GM12878 (cell line): ENCODE measurements around the gene PTGS1. TPM values are rescaled to one million over a fixed set of nuclear protein-coding genes. Genes with fewer than 3 reads are reported as not detected.

Experiments
- ATAC-seq: fragments of 200-7000 bp; cut with Tn5 transposase; 3 replicates; pipeline ENCODE4 v1.9.1; 2020; ENCODE audit warnings: mild to moderate bottlenecking, moderate library complexity
- BruUV-seq: library from RNA; stranded (reverse); fragments of 400-500 nt; replicated peaks from 2 replicates; lab custom pipeline; 2021; lab: Mats Ljungman, UMichigan
- CTCF ChIA-PET: fragments of 300-600 bp; sonication (Branson Sonifier 250); formaldehyde crosslinking; extraction: SDS; loops from one replicate; lab custom pipeline; 2021; ENCODE audit warnings: inconsistent platforms; lab: Yijun Ruan, JAX
- POLR2A ChIA-PET: fragments of 350-600 bp; formaldehyde crosslinking; extraction: SDS; loops from one replicate; lab custom pipeline; 2021; ENCODE audit warnings: inconsistent platforms; lab: Charles Lee
- RAD21 ChIA-PET: fragments of 300-600 bp; sonication (Branson Sonifier 250); formaldehyde crosslinking; loops from one replicate; lab custom pipeline; 2023; ENCODE audit warnings: antibody characterized with exemption; ENCODE audit not compliant: unreplicated experiment; lab: Charles Lee
- SMC1A ChIA-PET: fragments of 300-600 bp; sonication (Branson Sonifier 250); formaldehyde crosslinking; loops from one replicate; lab custom pipeline; 2023; ENCODE audit not compliant: unreplicated experiment, uncharacterized antibody; lab: Charles Lee
- DNase-seq: peaks from one replicate; pipeline ENCODE4 v3.0.0-alpha.2; 2011; ENCODE audit warnings: low read depth, low spot score
- FAIRE-seq: peaks from 3 replicates; lab custom pipeline; 2011; peaks lifted over from hg19 to GRCh38; lab: Jason Lieb, UNC
- H2AFZ ChIP-seq: 2 replicates; pipeline ENCODE4 v1.6.0; 2011; ENCODE audit warnings: low read depth, low read length, control low read depth; ENCODE audit not compliant: control insufficient read depth
- H3K27ac ChIP-seq: 2 replicates; pipeline ENCODE4 v1.5.1; 2011; ENCODE audit warnings: control low read depth; ENCODE audit not compliant: control insufficient read depth, insufficient read depth
- H3K27me3 ChIP-seq, 2 experiments: replicated peaks in 1 of 2; 2 replicates each; pipeline versions ENCODE4 v1.6.0 to v1.6.1; 2011; ENCODE audit warnings: low read length in 1 of 2; ENCODE audit not compliant: control insufficient read depth in 2 of 2, insufficient read depth in 2 of 2
- H3K36me3 ChIP-seq, 2 experiments: 2 replicates each; pipeline ENCODE4 v1.5.1; 2011; ENCODE audit warnings: low read length in 1 of 2; ENCODE audit not compliant: control insufficient read depth in 2 of 2, insufficient read depth in 2 of 2
- H3K4me1 ChIP-seq: 2 replicates; pipeline ENCODE4 v1.6.1; 2011; ENCODE audit warnings: mild to moderate bottlenecking, low read length, moderate library complexity, mixed read lengths; ENCODE audit not compliant: control insufficient read depth, insufficient read depth
- H3K4me2 ChIP-seq: 2 replicates; pipeline ENCODE4 v1.6.0; 2011; ENCODE audit warnings: control low read depth; ENCODE audit not compliant: control insufficient read depth, insufficient read depth
- H3K4me3 ChIP-seq: fragments of 200-600 bp; sonication (generic); 2 replicates; pipeline ENCODE4 v1.5.1; 2016
- H3K79me2 ChIP-seq: 2 replicates; pipeline ENCODE4 v1.6.0; 2011; ENCODE audit warnings: low read length; ENCODE audit not compliant: control insufficient read depth, insufficient read depth
- H3K9ac ChIP-seq: 2 replicates; pipeline ENCODE4 v1.8.0; 2011; ENCODE audit warnings: low read length, control low read depth, mixed read lengths; ENCODE audit not compliant: control insufficient read depth, insufficient read depth
- H3K9me3 ChIP-seq: replicated peaks from 3 replicates; pipeline ENCODE4 v1.5.1; 2011; ENCODE audit warnings: mild to moderate bottlenecking, low read length; ENCODE audit not compliant: control insufficient read depth, insufficient read depth
- H4K20me1 ChIP-seq: 2 replicates; pipeline ENCODE4 v1.6.0; 2011; ENCODE audit not compliant: control insufficient read depth, insufficient read depth
- ATF7 ChIP-seq: fragments of 450-650 bp; IDR thresholded peaks from 2 replicates; pipeline ENCODE4 v1.6.1; 2016; ENCODE audit warnings: low read depth, mild to moderate bottlenecking
- CEBPB ChIP-seq, 2 experiments: fragments of 150-350 bp in 1 of 2; IDR thresholded peaks; 2 replicates each; pipeline ENCODE4 v1.6.1; 2012 to 2014; ENCODE audit warnings: low read depth in 2 of 2, low read length in 2 of 2, borderline replicate concordance in 1 of 2, inconsistent platforms in 1 of 2
- ETV6 ChIP-seq, 2 experiments: fragments of 450-650 bp in 1 of 2; IDR thresholded peaks in 1 of 2; conservative IDR thresholded peaks in 1 of 2; 2 replicates each; pipeline ENCODE4 v1.6.1; 2014; ENCODE audit warnings: antibody characterized with exemption in 1 of 2, borderline replicate concordance in 1 of 2, low read depth in 1 of 2, mild to moderate bottlenecking in 1 of 2, moderate library complexity in 1 of 2
- HDAC2 ChIP-seq: fragments of 200-600 bp; sonication (generic); IDR thresholded peaks from 2 replicates; pipeline ENCODE4 v1.6.1; 2017
- KLF5 ChIP-seq: fragments of 450-650 bp; IDR thresholded peaks from 2 replicates; pipeline ENCODE4 v1.6.1; 2014; ENCODE audit warnings: mild to moderate bottlenecking; ENCODE audit not compliant: partially characterized antibody
- MTA2 ChIP-seq: fragments of 450-650 bp; IDR thresholded peaks from 2 replicates; pipeline ENCODE4 v1.6.1; 2016; ENCODE audit warnings: low read depth, mild to moderate bottlenecking, moderate library complexity
- POLR2AphosphoS5 ChIP-seq: IDR thresholded peaks from 2 replicates; pipeline ENCODE4 v1.6.1; 2011; ENCODE audit warnings: mild to moderate bottlenecking, low read length, inconsistent platforms
- RUNX3 ChIP-seq: IDR thresholded peaks from 2 replicates; pipeline ENCODE4 v1.6.1; 2012; ENCODE audit warnings: low read length, inconsistent platforms
- SIX5 ChIP-seq: IDR thresholded peaks from 2 replicates; pipeline ENCODE4 v1.6.1; 2011; ENCODE audit warnings: mild to moderate bottlenecking, low read depth, low read length, moderate library complexity; ENCODE audit not compliant: severe bottlenecking
- TARDBP ChIP-seq: IDR thresholded peaks from 2 replicates; pipeline ENCODE4 v1.6.1; 2016; ENCODE audit warnings: borderline replicate concordance
- TBL1XR1 ChIP-seq: IDR thresholded peaks from 2 replicates; pipeline ENCODE4 v1.6.1; 2012; ENCODE audit warnings: low read depth, low read length, improper control_type of control experiment
- TCF3 ChIP-seq: IDR thresholded peaks from 2 replicates; pipeline ENCODE4 v1.6.1; 2012; ENCODE audit warnings: low read depth, mild to moderate bottlenecking, low read length, borderline replicate concordance; ENCODE audit not compliant: insufficient read depth
- WRNIP1 ChIP-seq: IDR thresholded peaks from 2 replicates; pipeline ENCODE4 v1.6.1; 2011; ENCODE audit warnings: low read depth, low read length, improper control_type of control experiment, borderline replicate concordance
- YY1 ChIP-seq: IDR thresholded peaks from 2 replicates; pipeline ENCODE4 v1.6.1; 2011; ENCODE audit warnings: low read depth, mild to moderate bottlenecking, low read length
- ZNF622 ChIP-seq: fragments of 450-650 bp; IDR thresholded peaks from 2 replicates; pipeline ENCODE4 v1.6.1; 2017; ENCODE audit warnings: mild to moderate bottlenecking, inconsistent platforms
- WGBS: methylation state at CpG from one replicate; pipeline ENCODE4 v1.1.6; 2016; ENCODE audit warnings: low lambda C conversion rate; ENCODE audit not compliant: insufficient replicate concordance, insufficient coverage; ENCODE audit errors: missing lambda C conversion rate; 5-methylcytosine and 5-hydroxymethylcytosine counted together
- in situ Hi-C: fragments of 300-500 bp; cut with MboI; formaldehyde crosslinking; loops from 9 replicates; pipeline ENCODE4 v1.14.3; 2018; ENCODE audit warnings: mixed read lengths
- intact Hi-C: fragments of 100-400 bp; cut with micrococcal nuclease; formaldehyde crosslinking; loops from one replicate; pipeline ENCODE4 v1.14.2; 2022; ENCODE audit not compliant: unreplicated experiment
- polyA plus RNA-seq, 11 experiments: library from polyadenylated mRNA; depleted of rRNA in 4 of 11; unstranded in 6 of 11; stranded (reverse) in 5 of 11; fragments of >200 nt; fragmentation: Nextera tagmentation in 4 of 11; fragmentation: Illumina TruSeq in 1 of 11; extraction: Ambion mirVana in 4 of 11; extraction: Trizol in 1 of 11; gene quantifications; 1 replicate in 1 of 11; 2 replicates in 10 of 11; pipeline versions ENCODE4 v1.2.1 to v1.2.3, GENCODE V29; 2011 to 2016; ENCODE audit warnings: inconsistent platforms in 2 of 11, missing spikeins in 2 of 11, low read depth in 1 of 11
- total RNA-seq, 4 experiments: library from RNA; depleted of rRNA in 3 of 4; stranded (reverse); fragments of >200 nt in 3 of 4; fragmentation: Illumina TruSeq in 1 of 4; extraction: Trizol in 1 of 4; gene quantifications; 2 replicates each; pipeline versions ENCODE4 v1.2.1 to v1.2.3, GENCODE V29; 2013 to 2021
- TF ChIP-seq, protein P1 (sequence below): fragments of 450-650 bp; IDR thresholded peaks from 2 replicates; pipeline ENCODE4 v1.6.1; 2016; ENCODE audit warnings: mild to moderate bottlenecking
- TF ChIP-seq, protein P2 (sequence below): fragments of 450-650 bp; IDR thresholded peaks from 2 replicates; pipeline ENCODE4 v1.6.1; 2014; ENCODE audit warnings: mild to moderate bottlenecking
- TF ChIP-seq, protein P3 (sequence below): fragments of 450-650 bp; formaldehyde crosslinking; IDR thresholded peaks from 2 replicates; pipeline ENCODE4 v1.4.0; 2022; ENCODE audit warnings: mild to moderate bottlenecking, moderate library complexity

PTGS1 gene
- total and polyA plus RNA-seq, 10 of the 15 experiments (the other 5 are each of a cell fraction or from before 2014, with no cell fraction given): 0.16 to 2.8 (median 0.96) TPM

DNA sequence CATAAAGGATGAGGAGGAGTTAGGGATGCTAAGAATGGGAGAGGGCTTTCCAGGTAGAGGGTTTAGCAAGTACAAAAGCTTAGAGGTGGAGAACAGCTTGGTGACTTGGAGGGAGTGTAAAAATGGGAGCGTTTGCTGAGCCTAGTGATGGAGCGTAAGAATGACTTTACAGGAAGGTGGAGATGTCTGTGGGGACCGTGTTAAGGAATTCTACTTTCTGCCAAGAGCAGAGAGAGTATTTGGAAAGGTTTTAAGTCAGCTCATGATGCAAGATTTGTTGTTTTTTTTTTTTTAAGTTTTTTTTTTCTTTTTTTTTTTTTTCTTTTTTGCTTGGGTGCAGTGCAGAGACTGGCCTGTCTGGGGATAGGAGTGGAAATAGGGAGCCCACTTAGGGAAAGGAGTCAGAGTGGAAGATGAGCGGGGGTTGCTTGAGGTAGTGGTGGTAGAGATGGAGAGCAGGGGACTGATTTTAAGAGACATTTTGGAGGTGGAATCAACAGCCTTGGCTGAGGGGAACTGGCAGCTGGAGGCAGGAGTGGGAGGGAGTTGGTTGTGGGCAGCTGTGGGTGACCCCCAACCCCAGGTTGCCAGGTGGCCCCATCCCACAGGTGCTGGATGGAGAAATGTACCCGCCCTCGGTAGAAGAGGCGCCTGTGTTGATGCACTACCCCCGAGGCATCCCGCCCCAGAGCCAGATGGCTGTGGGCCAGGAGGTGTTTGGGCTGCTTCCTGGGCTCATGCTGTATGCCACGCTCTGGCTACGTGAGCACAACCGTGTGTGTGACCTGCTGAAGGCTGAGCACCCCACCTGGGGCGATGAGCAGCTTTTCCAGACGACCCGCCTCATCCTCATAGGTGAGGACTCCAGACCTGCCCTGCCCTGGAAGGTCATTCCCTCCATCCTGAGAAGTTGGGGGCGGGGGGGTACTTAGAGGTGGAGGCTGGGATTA is 12.4 kb downstream of the PTGS1 start:
- no peak for DNase-seq
- BruUV-seq: no TSS peak
- ChIA-PET CTCF (interaction anchor here (1.1 kb wide), 1 partner anchor 79 kb away, joined by 3 read pairs; no protein-coding TSS in a partner anchor), SMC1A (interaction anchor here (1.4 kb wide), 1 partner anchor 81 kb away, joined by 4 read pairs; no protein-coding TSS in a partner anchor), RAD21 (no interaction called here), POLR2A (interaction anchor here (0.7 kb wide), 1 partner anchor 35 kb away, joined by 3 read pairs; no protein-coding TSS in a partner anchor)
- Histone ChIP-seq H4K20me1 (no peaks in the 10 kb centered on the region), H3K27ac (no peak overlapping the region), H3K4me3 (no peak overlapping the region), H3K4me2 (no peak overlapping the region), H3K36me3 (no peaks in the 10 kb centered on the region; a peak in 1 of 4 replicates), H3K4me1 (no peaks in the 10 kb centered on the region; the same call in 1 of the 2 replicates), H2AFZ (no peak overlapping the region), H3K9me3 (peaks cover 7% of the 10 kb centered on the region; the same call in 2 of the 3 replicates), H3K79me2 (no peaks in the 10 kb centered on the region), H3K9ac (no peak overlapping the region), H3K27me3 (no peaks in the 10 kb centered on the region)
- no peak for ATAC-seq
- intact Hi-C loops: no loop called here
- no peak for FAIRE-seq
- 56% methylated on average over 15 of the region's 16 CpGs for WGBS
- in situ Hi-C loops: no loop called here
- TF ChIP-seq ZNF622: no peak
- TF ChIP-seq, protein P1, sequence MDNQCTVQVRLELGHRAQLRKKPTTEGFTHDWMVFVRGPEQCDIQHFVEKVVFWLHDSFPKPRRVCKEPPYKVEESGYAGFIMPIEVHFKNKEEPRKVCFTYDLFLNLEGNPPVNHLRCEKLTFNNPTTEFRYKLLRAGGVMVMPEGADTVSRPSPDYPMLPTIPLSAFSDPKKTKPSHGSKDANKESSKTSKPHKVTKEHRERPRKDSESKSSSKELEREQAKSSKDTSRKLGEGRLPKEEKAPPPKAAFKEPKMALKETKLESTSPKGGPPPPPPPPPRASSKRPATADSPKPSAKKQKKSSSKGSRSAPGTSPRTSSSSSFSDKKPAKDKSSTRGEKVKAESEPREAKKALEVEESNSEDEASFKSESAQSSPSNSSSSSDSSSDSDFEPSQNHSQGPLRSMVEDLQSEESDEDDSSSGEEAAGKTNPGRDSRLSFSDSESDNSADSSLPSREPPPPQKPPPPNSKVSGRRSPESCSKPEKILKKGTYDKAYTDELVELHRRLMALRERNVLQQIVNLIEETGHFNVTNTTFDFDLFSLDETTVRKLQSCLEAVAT: no peak
- no peak for TF ChIP-seq YY1
- TF ChIP-seq TCF3: no peak
- TF ChIP-seq, protein P2, sequence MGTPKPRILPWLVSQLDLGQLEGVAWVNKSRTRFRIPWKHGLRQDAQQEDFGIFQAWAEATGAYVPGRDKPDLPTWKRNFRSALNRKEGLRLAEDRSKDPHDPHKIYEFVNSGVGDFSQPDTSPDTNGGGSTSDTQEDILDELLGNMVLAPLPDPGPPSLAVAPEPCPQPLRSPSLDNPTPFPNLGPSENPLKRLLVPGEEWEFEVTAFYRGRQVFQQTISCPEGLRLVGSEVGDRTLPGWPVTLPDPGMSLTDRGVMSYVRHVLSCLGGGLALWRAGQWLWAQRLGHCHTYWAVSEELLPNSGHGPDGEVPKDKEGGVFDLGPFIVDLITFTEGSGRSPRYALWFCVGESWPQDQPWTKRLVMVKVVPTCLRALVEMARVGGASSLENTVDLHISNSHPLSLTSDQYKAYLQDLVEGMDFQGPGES: no peak
- no peak for TF ChIP-seq RUNX3
- TF ChIP-seq KLF5: no peak
- TF ChIP-seq CEBPB (IDR thresholded peaks at IDR 0.05; ENCODE audit: borderline replicate concordance in 1 of 2, low read depth in 2 of 2, low read length in 2 of 2): no peak
- TF ChIP-seq HDAC2: no peak
- no peak for TF ChIP-seq ATF7
- TF ChIP-seq TARDBP: no peak
- no peak for TF ChIP-seq MTA2
- no peak for TF ChIP-seq POLR2AphosphoS5
- TF ChIP-seq WRNIP1: no peak
- no peak for TF ChIP-seq ETV6 (conservative IDR thresholded peaks at IDR 0.05 in 1 of 2, IDR thresholded peaks at IDR 0.05 in 1 of 2; ENCODE audit: borderline replicate concordance in 1 of 2, low read depth in 1 of 2)
- TF ChIP-seq, protein P3, sequence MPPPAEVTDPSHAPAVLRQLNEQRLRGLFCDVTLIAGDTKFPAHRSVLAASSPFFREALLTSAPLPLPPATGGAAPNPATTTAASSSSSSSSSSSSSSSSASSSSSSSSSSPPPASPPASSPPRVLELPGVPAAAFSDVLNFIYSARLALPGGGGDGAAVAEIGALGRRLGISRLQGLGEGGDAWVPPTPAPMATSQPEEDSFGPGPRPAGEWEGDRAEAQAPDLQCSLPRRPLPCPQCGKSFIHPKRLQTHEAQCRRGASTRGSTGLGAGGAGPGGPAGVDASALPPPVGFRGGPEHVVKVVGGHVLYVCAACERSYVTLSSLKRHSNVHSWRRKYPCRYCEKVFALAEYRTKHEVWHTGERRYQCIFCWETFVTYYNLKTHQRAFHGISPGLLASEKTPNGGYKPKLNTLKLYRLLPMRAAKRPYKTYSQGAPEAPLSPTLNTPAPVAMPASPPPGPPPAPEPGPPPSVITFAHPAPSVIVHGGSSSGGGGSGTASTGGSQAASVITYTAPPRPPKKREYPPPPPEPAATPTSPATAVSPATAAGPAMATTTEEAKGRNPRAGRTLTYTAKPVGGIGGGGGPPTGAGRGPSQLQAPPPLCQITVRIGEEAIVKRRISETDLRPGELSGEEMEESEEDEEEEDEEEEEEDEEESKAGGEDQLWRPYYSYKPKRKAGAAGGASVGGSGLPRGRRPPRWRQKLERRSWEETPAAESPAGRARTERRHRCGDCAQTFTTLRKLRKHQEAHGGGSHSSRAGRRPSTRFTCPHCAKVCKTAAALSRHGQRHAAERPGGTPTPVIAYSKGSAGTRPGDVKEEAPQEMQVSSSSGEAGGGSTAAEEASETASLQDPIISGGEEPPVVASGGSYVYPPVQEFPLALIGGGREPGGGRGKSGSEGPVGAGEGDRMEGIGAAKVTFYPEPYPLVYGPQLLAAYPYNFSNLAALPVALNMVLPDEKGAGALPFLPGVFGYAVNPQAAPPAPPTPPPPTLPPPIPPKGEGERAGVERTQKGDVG (CRISPR knock-in tag): no peak
- no peak for TF ChIP-seq SIX5
- no peak for TF ChIP-seq TBL1XR1
